Fibroblast of lung (primary cell): ENCODE data around the gene VAPB.

Experiments used
- CTCF ChIP-seq, 2 donors: IDR thresholded peaks in 1 of 2; conservative IDR thresholded peaks in 1 of 2; 1 replicate in 1 of 2; 2 replicates in 1 of 2; pipeline ENCODE4 v1.5.1; 2011 to 2012; ENCODE audit warnings: low read length in 2 of 2, control low read depth in 1 of 2, inconsistent platforms in 1 of 2, low read depth in 1 of 2, mild to moderate bottlenecking in 1 of 2
- EZH2 ChIP-seq: IDR thresholded peaks from 2 replicates; pipeline ENCODE4 v1.5.1; 2012; ENCODE audit warnings: low read length, control low read depth, mild to moderate bottlenecking; ENCODE audit errors: missing control alignments

DNA sequence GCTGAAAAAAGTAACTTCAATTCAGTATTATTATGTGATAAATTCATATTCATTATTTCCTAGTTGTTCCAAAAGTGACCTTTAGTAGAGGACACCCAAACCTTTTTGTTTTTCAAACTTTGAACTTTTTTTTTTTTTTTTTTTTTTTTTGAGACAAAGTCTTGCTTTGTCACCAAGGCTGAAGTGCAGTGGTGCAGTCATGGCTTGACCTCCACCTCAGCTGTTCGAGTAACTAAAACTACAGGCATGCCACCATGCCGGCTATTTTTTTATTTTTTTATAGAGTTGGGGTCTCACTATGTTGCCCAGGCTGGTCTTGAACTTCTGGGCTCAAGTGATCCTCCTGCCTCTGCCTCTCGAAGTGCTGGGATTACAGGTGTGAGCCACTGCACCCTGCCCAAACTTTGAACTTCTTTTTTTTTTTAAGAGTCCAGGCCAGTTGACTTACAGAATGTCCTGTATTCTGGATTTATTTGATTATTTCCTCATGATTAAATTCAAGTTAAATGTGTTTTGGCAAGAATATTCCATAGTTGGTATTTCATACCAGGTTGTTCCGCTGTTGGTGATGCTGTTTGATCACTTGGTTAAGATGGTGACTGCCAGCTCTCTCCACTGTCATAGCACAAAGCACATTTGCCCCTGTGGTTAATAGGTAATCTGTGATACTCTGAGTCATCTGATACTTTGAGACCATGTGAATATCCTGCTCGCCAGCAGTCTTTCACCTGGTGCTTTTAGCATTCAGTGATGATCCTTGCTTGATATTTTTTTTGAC is 48.0 kb downstream of the VAPB start:
- TF ChIP-seq CTCF (conservative IDR thresholded peaks at IDR 0.05 in 1 of 2, IDR thresholded peaks at IDR 0.05 in 1 of 2; ENCODE audit: low read depth in 1 of 2, low read length in 2 of 2) (no peak), EZH2 (no peak)
